Neuronal stem cell (in vitro differentiated cells): Measurements from ENCODE around the gene RAD54L.

Experiments used
- DNase-seq: peaks from one replicate; pipeline ENCODE4 v3.0.0-alpha.2; 2013; ENCODE audit warnings: low spot score
- H2AFZ ChIP-seq: one replicate; pipeline ENCODE4 v1.6.1; 2013; ENCODE audit warnings: mild to moderate bottlenecking, low read length, inconsistent platforms
- H2AK5ac ChIP-seq: 2 replicates; pipeline ENCODE4 v1.6.1; 2013; ENCODE audit warnings: low read depth, mild to moderate bottlenecking, inconsistent platforms, low read length, moderate library complexity, mixed read lengths
- H2BK120ac ChIP-seq: 2 replicates; pipeline ENCODE4 v1.6.1; 2013; ENCODE audit warnings: low read depth, mild to moderate bottlenecking, inconsistent platforms, low read length, moderate library complexity, mixed read lengths
- H2BK12ac ChIP-seq: one replicate; pipeline ENCODE4 v1.6.1; 2013; ENCODE audit warnings: low read length, inconsistent platforms
- H2BK15ac ChIP-seq: 2 replicates; pipeline ENCODE4 v1.6.1; 2013; ENCODE audit warnings: mild to moderate bottlenecking, low read length, inconsistent platforms, mixed read lengths
- H2BK5ac ChIP-seq: one replicate; pipeline ENCODE4 v1.6.1; 2013; ENCODE audit warnings: inconsistent platforms, mild to moderate bottlenecking, low read length, moderate library complexity
- H3K14ac ChIP-seq: one replicate; pipeline ENCODE4 v1.6.1; 2013; ENCODE audit warnings: low read length, inconsistent platforms
- H3K18ac ChIP-seq: 2 replicates; pipeline ENCODE4 v1.6.1; 2013; ENCODE audit warnings: low read length, inconsistent platforms
- H3K23ac ChIP-seq: 2 replicates; pipeline ENCODE4 v1.6.1; 2013; ENCODE audit warnings: low read depth, mild to moderate bottlenecking, mixed read lengths, low read length, inconsistent platforms; ENCODE audit not compliant: poor library complexity
- H3K27ac ChIP-seq: replicated peaks from 3 replicates; pipeline ENCODE4 v1.5.1; 2013; ENCODE audit warnings: low read length, inconsistent platforms
- H3K27me3 ChIP-seq, 3 experiments: 2 replicates each; pipeline ENCODE4 v1.6.1; 2013; ENCODE audit warnings: low read length in 3 of 3, mild to moderate bottlenecking in 2 of 3, inconsistent platforms in 1 of 3, low read depth in 1 of 3, mixed read lengths in 1 of 3, moderate library complexity in 1 of 3; ENCODE audit not compliant: control insufficient read depth in 3 of 3, insufficient read depth in 3 of 3
- H3K36me3 ChIP-seq, 2 donors: replicated peaks in 1 of 2; 2 replicates each; pipeline ENCODE4 v1.6.1; 2013; ENCODE audit warnings: low read length in 2 of 2; ENCODE audit not compliant: control insufficient read depth in 2 of 2, insufficient read depth in 2 of 2
- H3K4ac ChIP-seq: 2 replicates; pipeline ENCODE4 v1.6.1; 2013; ENCODE audit warnings: inconsistent platforms, mild to moderate bottlenecking, low read length, moderate library complexity
- H3K4me1 ChIP-seq, 2 donors: 1 replicate in 1 of 2; 2 replicates in 1 of 2; pipeline ENCODE4 v1.6.1; 2013; ENCODE audit warnings: low read length in 2 of 2, low read depth in 1 of 2; ENCODE audit not compliant: control insufficient read depth in 2 of 2, insufficient read depth in 1 of 2
- H3K4me2 ChIP-seq: one replicate; pipeline ENCODE4 v1.6.1; 2013; ENCODE audit warnings: mild to moderate bottlenecking, low read length, inconsistent platforms; ENCODE audit not compliant: insufficient read depth, poor library complexity, severe bottlenecking
- H3K4me3 ChIP-seq, 2 donors: 2 replicates each; pipeline ENCODE4 v1.5.1; 2013; ENCODE audit warnings: low read length in 2 of 2, mild to moderate bottlenecking in 2 of 2, inconsistent platforms in 1 of 2, moderate library complexity in 1 of 2
- H3K79me1 ChIP-seq: one replicate; pipeline ENCODE4 v1.6.1; 2013; ENCODE audit warnings: low read depth, mild to moderate bottlenecking, inconsistent platforms, low read length, moderate library complexity
- H3K9ac ChIP-seq: one replicate; pipeline ENCODE4 v1.6.1; 2013; ENCODE audit warnings: mild to moderate bottlenecking, low read depth, low read length, inconsistent platforms; ENCODE audit not compliant: poor library complexity
- H3K9me3 ChIP-seq, 2 donors: replicated peaks in 1 of 2; 2 replicates each; pipeline versions ENCODE3 to v1.6.1; 2013; ENCODE audit warnings: low read length in 2 of 2, mild to moderate bottlenecking in 2 of 2, inconsistent platforms in 1 of 2, low read depth in 1 of 2, mixed read lengths in 1 of 2, moderate library complexity in 1 of 2; ENCODE audit not compliant: control insufficient read depth in 2 of 2, insufficient read depth in 1 of 2
- H4K8ac ChIP-seq: one replicate; pipeline ENCODE4 v1.6.1; 2013; ENCODE audit warnings: low read depth, mild to moderate bottlenecking, inconsistent platforms, low read length, moderate library complexity
- H4K91ac ChIP-seq: one replicate; pipeline ENCODE4 v1.6.1; 2013; ENCODE audit warnings: low read length, low read depth, mild to moderate bottlenecking, inconsistent platforms; ENCODE audit not compliant: poor library complexity
- whole genome bisulfite sequencing, 2 donors: extraction: QIAGEN DNeasy Blood & Tissue Kit; methylation state at CpG; one replicate each; pipeline ENCODE4 v1.1.7; 2013; ENCODE audit warnings: missing lambda C conversion rate in 2 of 2, mixed read lengths in 1 of 2; ENCODE audit not compliant: insufficient read length in 2 of 2, insufficient replicate concordance in 1 of 2; ENCODE audit errors: extremely low coverage in 2 of 2; 5-methylcytosine and 5-hydroxymethylcytosine counted together

Gene RAD54L

DNA sequence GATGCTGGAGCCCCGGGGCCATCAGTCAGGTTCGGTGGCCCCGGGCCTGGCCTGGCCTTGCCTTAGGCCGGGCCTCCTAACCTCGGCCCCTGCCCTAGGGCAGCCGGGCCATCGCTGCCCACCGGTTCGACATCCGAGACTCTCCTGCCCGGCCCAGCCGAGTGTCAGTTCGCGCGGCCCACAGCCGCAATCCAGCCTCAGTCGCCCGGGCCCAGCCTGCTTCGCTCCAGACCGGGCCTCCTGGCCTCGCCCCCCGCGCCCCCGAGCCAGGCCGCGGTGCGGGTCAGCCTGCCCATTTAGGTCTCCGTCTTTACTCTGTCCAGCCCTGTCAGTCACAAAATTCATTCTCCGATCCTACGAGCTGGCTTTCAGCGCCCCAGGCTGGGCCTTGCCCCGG lies 55.1 kb downstream of the RAD54L start:
- Histone ChIP-seq H3K27ac (peak overlapping the region; percentile 86), H2BK15ac (peak overlapping the region; percentile 83), H2BK5ac (peak overlapping the region; percentile 98), H3K14ac (peak overlapping the region; percentile 73), H2AFZ (peak overlapping the region; percentile 86), H3K4me1 (peaks cover 10 to 12% of the 10 kb centered on the region in 2 donors), H4K91ac (peak overlapping the region; percentile 3), H2BK120ac (peak overlapping the region; percentile 72), H3K4ac (peak overlapping the region; percentile 69), H3K4me3 (peak overlapping the region; percentile 87 to 93), H3K23ac (peak overlapping the region; percentile 94), H3K36me3 (peaks cover 0 to 29% of the 10 kb centered on the region in 2 donors), H3K18ac (peak overlapping the region; percentile 98), H2BK12ac (peak overlapping the region; percentile 16), H3K9ac (peak overlapping the region; percentile 98), H3K4me2 (peak overlapping the region; percentile 98), H2AK5ac (peak overlapping the region; percentile 44), H3K27me3 (no peaks in the 10 kb centered on the region), H4K8ac (no peak overlapping the region), H3K9me3 (no peaks in the 10 kb centered on the region), H3K79me1 (peaks cover 6% of the 10 kb centered on the region)
- no CpG with 5 or more reads among the region's 32 CpGs for WGBS, 2 donors
- no peak for DNase-seq

DNA sequence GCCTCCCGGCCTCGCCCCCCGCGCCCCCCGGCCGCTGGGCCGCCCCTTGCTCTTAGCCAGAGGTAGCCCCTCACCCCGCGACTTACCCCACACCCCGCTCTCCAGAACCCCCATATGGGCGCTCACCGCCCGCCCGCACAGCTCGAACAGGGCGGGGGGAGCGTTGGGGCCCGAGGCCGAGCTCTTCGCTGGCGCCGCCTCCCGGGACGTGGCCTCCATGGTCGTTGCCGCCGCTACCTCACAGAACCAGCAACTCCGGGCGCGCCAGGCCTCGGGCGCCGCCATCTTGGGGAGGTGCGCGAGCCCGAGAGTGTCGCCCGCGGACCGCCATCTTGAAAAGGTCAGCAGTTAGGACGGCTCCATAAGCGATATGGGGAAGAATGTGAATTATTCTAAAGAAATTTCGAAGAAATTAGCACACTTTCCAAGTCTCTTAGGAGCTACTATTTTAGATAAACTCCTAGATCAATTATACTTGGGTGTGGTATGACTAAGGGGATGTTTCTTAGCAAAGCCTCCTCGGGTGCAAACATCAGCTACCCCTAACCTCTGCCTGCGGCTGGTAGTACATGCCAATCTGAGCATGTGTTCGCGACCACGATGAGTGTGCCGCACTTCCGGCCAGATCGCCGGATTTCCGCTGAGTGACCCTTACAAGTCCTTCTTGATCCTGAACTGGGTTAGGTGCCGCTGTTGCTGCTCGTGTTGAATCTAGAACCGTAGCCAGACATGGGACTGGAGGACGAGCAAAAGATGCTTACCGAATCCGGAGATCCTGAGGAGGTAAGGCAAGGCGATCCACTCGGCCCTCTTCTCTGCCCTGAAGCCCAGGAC lies 55.7 kb downstream of the RAD54L start, which contains the start of the genes LRRC41 and UQCRH:
Gene LRRC41 (minus strand): TSS at position 579 of the 834 bp plus-strand sequence. CDS start 294 bp downstream, at position 285.
Gene UQCRH (plus strand): TSS at position 661 of the 834 bp plus-strand sequence. CDS start 69 bp downstream, at position 730.
- H2AK5ac ChIP-seq = peak within 1 kb of the TSS; percentile 44
- DNase-seq = peak; percentile 97
- no CpG with 5 or more reads among the region's 61 CpGs for whole genome bisulfite sequencing, 2 donors

DNA sequence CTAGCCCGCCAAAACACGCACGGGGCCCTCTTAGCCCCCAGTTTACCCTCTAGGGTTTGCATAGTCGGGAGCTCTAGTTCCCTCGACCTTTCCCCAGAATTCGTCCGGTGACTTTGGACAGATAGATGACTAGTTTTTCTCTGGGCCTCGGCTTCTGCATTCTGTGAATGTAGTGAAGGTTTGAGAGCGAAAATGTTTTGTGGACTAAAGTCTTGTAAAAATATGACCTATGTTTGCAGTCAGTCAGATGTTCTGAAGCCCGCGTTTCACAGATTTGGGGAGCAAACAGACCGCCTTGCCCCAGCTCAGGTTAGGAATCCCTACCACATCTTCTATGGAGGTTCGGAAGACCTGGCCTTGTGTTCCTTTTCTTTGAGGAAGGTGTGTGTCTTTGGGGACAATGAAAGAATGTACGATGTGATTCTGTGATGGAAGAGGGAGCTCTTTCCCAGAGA lies 56.3 kb downstream of the RAD54L start:
- H3K14ac ChIP-seq = no peak overlapping the region
- no peaks in the 10 kb centered on the region for H3K9me3 ChIP-seq
- H3K27ac ChIP-seq = peak overlapping the region; percentile 11
- peak overlapping the region; percentile 51 for H3K4me2 ChIP-seq
- no peak overlapping the region for H4K8ac ChIP-seq
- peak; percentile 9 for DNase-seq
- no peaks in the 10 kb centered on the region for H3K27me3 ChIP-seq
- H2BK120ac ChIP-seq = no peak overlapping the region
- no CpG with 5 or more reads among the region's 14 CpGs for WGBS, 2 donors
- peaks cover 0 to 30% of the 10 kb centered on the region in 2 donors for H3K36me3 ChIP-seq
- no peak overlapping the region for H2AK5ac ChIP-seq
- H3K4me1 ChIP-seq = peaks cover 10 to 12% of the 10 kb centered on the region in 2 donors
- H3K4me3 ChIP-seq = peak overlapping the region; percentile 87 to 93
- peaks cover 6% of the 10 kb centered on the region for H3K79me1 ChIP-seq
- H2AFZ ChIP-seq = peak overlapping the region; percentile 86
- H2BK5ac ChIP-seq = no peak overlapping the region
- H3K9ac ChIP-seq = peak overlapping the region; percentile 97
- H2BK12ac ChIP-seq = no peak overlapping the region
- H3K18ac ChIP-seq = no peak overlapping the region
- no peak overlapping the region for H2BK15ac ChIP-seq
- H4K91ac ChIP-seq = no peak overlapping the region
- H3K23ac ChIP-seq = no peak overlapping the region
- no peak overlapping the region for H3K4ac ChIP-seq

More for the DNA sequence above, 55.7 kb downstream of the RAD54L start, which contains the start of the genes LRRC41 and UQCRH:
- H3K4me2 ChIP-seq = peak within 1 kb of the TSS; percentile 98
- H2BK120ac ChIP-seq = peak within 1 kb of the TSS; percentile 72
- H3K23ac ChIP-seq = peak within 1 kb of the TSS; percentile 98
- peak within 1 kb of the TSS; percentile 73 for H3K14ac ChIP-seq
- H3K9ac ChIP-seq = peak within 1 kb of the TSS; percentile 98
- H3K4me3 ChIP-seq = peak within 1 kb of the TSS; percentile 87 to 93
- no peaks in the 10 kb centered on the region for H3K9me3 ChIP-seq
- H4K91ac ChIP-seq = peak within 1 kb of the TSS; percentile 3
- peak within 1 kb of the TSS; percentile 83 for H2BK15ac ChIP-seq
- H4K8ac ChIP-seq = no peak within 1 kb of the TSS
- peaks cover 0 to 29% of the 10 kb centered on the region in 2 donors for H3K36me3 ChIP-seq
- H2AFZ ChIP-seq = peak within 1 kb of the TSS; percentile 86
- peak within 1 kb of the TSS; percentile 86 for H3K27ac ChIP-seq
- peaks cover 6% of the 10 kb centered on the region for H3K79me1 ChIP-seq
- peak within 1 kb of the TSS; percentile 98 for H2BK5ac ChIP-seq
- peak within 1 kb of the TSS; percentile 98 for H3K18ac ChIP-seq
- peak within 1 kb of the TSS; percentile 69 for H3K4ac ChIP-seq
- peak within 1 kb of the TSS; percentile 16 for H2BK12ac ChIP-seq
- H3K4me1 ChIP-seq = peaks cover 10 to 12% of the 10 kb centered on the region in 2 donors
- no peaks in the 10 kb centered on the region for H3K27me3 ChIP-seq

DNA sequence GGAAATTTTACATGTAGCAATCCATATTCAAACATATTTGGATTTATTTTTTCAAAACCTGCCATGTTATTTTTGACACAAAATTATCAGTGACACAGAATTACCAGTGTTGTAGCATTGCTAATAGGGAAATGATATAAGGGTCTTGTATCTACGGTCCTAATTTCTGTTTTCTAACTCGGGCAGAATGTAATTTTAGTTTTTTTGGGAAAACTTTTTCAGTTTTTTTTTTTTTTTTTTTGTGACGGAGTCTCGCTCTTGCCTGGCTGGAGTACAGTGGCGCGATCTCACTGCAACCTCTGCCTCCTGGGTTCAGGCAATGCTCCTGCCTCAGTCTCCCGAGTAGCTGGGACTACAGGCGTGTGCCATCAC lies 58.6 kb downstream of the RAD54L start:
- H2BK120ac ChIP-seq = no peak overlapping the region
- no peak overlapping the region for H2BK12ac ChIP-seq

More for the DNA sequence above, 58.6 kb downstream of the RAD54L start:
- no peak overlapping the region for H3K23ac ChIP-seq
- no peak overlapping the region for H3K4me2 ChIP-seq
- WGBS, 2 donors = no CpG with 5 or more reads among the region's 8 CpGs
- no peaks in the 10 kb centered on the region for H3K9me3 ChIP-seq
- H2BK15ac ChIP-seq = no peak overlapping the region
- no peak overlapping the region for H3K4me3 ChIP-seq
- no peak overlapping the region for H2BK5ac ChIP-seq
- no peak overlapping the region for H2AFZ ChIP-seq
- peaks cover 13 to 48% of the 10 kb centered on the region in 2 donors for H3K36me3 ChIP-seq
- H3K4me1 ChIP-seq = peaks cover 2 to 7% of the 10 kb centered on the region in 2 donors
- no peak overlapping the region for H3K18ac ChIP-seq
- H3K9ac ChIP-seq = no peak overlapping the region
- no peak overlapping the region for H3K4ac ChIP-seq
- H4K91ac ChIP-seq = no peak overlapping the region
- H4K8ac ChIP-seq = no peak overlapping the region
- no peak overlapping the region for H3K14ac ChIP-seq
- H3K27ac ChIP-seq = no peak overlapping the region
- H2AK5ac ChIP-seq = no peak overlapping the region
- peaks cover 8% of the 10 kb centered on the region for H3K79me1 ChIP-seq
- DNase-seq = no peak
- H3K27me3 ChIP-seq = no peaks in the 10 kb centered on the region
